Stimulated activated CD4-positive, alpha-beta T cell treated with anti-CD3 and anti-CD28 coated beads, TNF-alpha, amount 100 ng/mL, for 1 hour (primary cell): ENCODE results near the gene KCNG2.

ENCODE experiments used
- DNase-seq, 3 donors: peaks; one replicate each; pipeline ENCODE4 v3.0.0-alpha.2; 2020; ENCODE audit warnings: low read depth in 3 of 3, low spot score in 1 of 3

KCNG2 gene

DNA sequence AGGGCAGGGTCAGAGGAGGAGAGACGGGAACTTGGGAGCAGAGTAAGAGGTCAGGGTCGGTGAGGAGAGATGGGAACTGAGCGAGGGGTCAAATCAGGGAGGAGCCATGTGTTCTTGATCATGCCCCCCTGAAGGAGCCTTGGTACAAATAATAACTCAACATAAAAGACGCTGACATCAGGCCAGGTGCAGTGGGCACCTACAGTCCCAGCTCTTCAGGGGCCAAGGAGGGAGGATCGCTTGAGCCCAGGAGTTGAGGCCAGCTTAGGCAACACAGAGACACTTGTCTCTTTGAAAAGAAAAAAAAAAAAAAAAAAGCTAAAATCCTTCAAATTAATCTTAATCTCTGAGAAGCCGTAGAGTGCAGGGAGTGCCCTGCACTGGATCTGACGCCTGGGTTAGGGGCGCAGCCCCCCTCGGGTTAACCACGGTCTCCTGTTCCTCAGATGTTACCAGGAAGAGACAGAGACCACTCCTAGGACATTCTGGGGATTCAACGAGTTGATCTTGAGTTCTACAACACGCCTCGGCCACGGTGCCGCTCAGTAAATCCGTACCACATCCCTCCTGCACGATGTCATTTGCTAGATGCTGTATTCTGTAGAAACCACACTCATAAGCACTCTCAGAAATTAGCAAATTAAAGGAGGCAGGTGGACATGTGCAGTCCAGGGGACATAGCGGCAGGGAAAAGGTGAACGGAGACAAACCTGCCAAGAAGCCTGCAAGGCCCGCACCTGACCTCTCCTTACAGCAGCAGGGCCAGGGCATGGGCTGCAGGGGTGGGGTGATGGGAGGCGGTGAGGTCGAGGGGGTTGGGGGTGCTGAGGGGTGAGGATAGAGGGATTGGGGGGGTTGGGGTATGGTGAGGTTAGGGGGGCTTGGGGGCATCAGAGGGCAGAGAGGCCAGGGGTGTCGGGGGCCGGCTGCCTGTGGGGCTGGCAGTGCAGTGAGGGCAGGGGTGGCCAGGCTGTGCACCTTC lies 124.5 kb downstream of the KCNG2 start:
- no peak for DNase-seq

DNA sequence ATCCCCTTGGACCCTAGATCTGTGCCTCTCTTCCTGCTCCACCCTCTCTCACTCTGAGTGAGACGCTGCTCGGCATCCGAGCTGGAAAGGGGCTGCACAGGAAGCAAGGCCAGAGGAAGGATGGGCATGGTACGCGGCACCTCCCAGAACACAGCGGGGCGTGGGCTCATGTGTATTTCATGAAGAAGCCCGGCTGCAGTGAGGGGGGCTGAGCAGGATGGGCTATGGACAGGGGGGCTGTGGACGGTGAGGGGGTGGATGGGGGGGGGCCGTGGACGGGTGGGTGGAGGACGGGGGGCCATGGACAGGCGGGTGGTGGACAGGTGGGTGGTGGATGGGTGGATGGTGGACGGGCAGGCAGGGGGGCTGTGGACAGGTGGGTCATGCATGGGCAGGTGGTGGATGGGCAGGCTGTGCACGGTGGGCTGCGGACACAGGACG lies 125.3 kb downstream of the KCNG2 start:
- no peak for DNase-seq

DNA sequence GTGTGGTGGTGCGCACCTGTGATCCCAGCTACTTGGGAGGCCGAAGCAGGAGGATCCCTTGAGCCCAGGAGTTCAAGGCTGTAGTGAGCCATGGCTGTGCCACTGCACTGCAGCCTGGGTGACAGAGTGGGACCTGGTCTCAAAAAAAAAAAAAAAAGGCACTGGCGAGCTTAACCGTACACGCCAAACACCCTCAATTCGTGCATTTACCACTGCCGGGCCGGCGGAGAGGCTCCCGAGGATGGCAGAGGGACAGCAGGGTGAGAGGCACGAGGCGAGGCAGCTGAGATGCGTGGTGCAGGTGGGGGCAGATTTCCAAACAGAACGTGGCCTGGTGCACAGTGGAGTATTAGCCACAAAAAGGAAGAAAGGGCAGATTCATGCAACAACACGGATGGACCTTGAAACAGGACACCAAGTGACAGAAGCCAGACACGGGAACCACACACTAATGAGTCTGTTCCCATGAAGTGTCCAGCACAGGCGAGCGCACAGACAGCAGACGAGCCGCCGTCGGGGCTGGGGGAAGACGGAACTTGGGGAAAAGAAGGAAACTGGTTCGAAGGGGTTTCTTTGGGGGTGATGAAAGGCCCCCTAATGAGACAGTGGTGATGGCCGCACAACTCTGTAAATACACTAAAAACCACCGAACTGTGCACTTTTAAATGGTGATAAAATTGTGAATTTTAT lies 126.3 kb downstream of the KCNG2 start:
- DNase-seq, result no peak

DNA sequence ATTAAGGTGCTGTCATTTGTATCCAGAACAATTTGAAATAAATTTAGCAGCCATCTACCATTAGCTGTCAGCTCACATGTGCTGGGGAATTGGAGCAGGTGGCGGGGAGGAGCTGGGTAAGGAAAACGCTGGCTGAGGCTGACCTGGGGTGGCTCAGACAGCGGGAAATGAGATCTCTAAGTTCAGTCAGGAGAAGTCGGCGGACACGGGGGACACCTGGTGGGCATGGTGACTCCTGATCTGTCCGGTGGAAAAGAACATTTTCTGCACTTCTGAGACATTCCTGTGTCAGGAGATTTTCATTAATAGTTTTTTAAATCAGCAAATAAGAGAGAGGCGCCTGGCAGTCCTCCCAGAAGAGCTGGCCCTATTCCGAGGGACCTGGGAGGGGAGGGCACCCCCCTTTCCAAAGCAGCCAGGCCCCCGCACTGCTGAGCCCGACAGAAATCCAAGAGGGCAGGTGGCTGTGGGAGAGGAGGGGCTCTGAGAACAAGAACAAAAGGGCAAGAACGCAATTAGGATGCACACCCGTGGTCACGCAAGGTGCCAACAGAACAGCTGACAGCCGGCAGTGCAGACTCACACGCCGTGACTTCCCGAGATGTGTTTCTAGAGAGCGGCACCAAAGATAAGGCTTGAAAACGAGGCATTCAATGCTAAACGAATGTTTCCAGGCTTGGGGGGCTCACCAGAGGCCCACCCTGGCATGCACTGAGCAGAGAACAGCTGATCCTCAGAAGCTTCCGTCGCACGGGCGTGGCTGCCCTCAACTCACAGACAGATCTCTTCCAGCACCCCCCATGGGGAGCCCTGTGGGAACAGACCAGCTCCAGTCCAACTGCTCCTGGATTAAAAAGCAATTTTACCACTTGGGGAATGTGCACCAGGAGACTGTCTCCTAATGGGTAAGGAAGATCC lies 127.3 kb downstream of the KCNG2 start:
- no peak for DNase-seq

DNA sequence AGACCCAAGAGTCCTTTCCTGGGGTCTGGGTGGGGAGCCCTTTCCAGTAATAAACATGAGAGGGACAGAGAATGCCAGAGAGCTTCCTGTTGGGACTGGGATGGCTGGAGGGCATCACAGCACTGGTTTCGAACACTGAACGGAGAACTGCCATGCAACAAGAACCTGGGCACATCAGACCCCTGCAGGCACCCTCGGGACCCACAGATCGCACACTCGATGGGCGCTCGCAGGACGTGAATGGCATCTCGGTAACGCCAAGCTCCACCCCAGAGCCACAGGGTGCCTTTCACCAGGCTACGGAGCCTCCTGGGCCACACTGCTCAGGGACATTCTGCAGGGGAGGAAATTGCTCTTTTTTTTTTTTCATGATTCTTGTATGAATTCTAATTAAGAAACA lies 128.6 kb downstream of the KCNG2 start:
- DNase-seq, result no peak

DNA sequence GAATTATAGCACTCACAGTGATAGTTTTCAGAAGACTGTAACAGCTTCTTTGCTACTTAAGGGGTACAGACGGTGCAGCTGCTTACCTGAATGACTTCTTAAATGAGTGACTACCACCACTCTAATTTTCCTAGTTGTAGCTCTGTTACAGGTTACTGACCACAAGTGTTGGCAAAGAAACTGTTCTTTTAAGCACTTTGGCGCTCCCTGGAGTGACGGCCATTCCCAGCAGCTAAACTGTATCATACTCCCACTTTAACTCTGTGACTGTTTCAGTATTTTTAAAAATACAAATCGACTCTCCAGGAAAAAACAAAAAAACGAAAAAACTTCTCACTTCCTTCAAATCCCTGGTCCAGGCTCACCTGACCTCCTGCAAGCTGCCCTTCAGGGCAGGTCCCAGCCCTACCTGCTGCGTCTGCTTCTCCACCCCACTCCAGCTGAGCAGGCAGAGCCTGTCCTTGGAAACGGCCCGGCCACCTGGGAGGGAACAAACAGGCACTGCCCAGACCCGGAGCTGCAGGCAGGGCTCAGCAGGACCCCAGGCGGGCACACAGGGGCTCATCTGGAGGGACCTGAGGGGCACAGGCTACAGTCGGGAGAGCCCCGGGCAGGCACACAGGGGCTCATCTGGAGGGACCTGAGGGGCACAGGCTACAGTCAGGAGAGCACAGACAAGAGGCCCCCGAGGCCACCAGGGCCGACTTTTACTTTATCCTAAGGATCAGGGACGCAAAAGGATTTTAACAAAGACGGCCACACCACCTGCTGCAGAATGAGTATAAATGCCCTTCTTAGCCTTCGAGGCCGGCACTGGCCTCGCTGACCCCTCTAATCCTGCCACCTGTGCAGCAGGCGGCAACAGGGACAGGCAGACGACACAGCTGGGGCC lies 129.2 kb downstream of the KCNG2 start:
- no peak for DNase-seq

DNA sequence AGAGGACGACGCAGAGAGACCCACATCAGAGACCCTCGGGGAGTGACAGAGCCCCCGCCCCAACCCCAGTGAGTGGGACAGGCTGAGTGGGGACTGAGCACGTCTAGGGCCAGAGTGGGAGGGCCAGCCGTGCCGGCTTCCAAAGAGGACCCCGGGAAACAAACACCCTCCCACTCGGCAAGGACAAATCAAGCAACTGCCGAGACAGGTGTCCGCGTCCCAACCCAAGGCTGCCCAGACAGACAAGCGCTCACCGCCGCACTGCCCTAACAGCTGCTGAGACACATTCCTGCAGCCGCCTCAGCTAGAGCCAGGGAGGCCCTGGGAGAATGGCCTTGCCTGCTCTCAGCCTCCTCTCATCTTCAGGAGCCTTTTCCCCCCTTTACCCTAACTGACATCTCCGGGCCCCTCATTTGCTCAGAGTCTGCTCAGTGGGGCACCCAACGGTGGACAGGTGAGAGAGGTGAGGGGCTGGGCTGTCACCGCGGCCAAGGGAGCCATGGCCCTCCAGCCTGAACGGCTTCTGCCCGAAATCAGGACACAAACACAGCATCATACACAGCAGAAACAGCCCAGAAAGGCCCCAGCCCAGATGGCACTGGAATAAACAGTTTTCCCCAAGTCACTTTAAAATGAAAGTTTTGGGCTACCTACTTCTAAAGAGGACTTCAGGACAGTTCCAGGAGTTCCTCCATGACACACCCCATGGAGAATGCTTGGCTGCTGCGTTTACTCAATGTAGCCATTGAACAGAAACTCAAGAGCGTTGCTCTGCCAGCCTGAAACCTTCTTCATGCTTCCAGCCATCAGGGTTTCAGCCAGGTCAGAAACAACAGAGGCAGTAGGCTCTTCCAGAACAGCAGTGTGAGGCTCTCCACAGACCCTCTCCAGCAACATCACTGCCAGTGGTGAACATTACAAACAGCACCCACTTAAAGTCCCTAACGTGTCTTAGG lies 130.1 kb downstream of the KCNG2 start:
- DNase-seq, result no peak

DNA sequence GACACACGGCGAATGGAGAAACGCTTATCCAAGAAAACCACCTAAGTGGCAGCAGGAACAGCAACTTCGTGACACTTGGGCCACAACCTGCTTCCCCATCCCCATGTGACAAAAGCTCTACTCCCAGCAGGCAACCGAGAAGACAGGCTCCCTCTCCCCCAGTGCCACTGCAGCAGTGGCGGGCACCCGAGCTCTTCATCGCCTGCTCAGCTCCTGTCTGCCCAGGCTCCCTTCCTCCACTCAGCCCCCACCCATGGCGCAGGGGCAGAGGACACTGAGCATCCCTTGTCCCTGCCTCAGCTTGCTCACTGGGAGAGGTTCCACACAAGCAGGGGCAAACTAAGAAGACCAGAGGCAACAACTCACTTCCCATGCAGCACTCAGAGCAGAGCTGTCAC lies 130.8 kb downstream of the KCNG2 start:
- no peak for DNase-seq

DNA sequence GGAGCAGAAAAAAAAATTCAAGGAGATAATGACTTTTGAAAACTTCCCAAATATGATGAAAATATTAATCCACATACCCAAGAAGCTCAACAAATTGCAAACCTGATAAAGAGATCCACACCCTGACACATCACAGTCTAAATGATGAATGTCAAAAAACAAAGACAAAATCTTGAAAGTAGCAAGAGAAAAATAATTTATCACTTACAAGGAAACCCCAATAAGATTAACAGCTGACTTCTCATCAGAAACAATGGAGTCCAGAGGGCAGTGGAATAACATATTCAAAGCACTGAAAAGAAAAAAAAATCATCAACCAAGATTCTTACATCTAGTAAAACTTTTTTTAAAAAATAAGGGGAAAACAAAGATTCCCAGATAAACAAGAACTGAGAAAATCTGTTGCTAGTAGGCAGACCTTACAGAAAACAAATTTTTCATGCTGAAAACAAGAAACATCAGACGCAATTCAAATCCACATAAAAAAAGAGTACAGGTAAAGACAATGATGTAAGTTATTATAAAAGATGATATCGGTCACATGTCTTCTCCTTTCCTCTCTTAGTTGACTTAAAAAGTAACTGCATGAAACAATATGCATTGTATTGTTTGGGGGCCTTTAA lies 132.4 kb downstream of the KCNG2 start:
- no peak for DNase-seq

DNA sequence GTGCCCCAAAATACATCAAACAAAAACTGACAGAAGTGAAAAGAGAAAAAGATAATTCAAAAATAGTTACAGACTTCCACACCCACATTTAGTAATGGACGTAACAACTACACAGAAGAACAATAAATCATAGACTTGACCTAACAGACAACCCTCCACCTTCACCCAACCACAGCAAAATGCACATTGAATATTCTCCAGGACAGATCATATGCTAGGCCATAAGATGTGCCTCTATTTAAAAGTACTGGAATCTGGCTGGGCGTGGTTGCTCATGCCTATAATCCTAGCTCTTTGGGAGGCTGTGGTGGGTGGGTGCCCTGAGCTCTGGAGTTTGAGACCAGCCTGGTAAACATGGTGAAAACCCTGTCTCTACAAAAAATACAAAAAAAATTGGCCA lies 133.7 kb downstream of the KCNG2 start:
- DNase-seq, result no peak

DNA sequence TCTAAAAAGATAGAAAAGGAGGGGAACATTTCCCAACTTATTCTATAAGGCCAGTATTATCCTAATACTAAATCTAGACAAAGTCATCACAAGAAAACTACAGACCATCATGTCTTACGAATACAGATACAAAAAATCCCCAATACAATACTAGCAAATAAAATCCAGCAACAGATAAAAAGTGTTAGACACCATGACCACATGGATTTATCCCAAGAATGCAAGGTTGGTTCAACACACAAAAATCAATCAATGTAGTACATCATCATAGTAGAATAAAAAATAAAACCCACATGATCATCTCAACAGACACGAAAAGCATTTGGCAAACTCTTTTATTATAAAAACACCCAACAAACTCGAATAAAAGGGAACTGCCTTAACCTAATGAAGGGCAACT lies 135.2 kb downstream of the KCNG2 start:
- DNase-seq, result no peak

DNA sequence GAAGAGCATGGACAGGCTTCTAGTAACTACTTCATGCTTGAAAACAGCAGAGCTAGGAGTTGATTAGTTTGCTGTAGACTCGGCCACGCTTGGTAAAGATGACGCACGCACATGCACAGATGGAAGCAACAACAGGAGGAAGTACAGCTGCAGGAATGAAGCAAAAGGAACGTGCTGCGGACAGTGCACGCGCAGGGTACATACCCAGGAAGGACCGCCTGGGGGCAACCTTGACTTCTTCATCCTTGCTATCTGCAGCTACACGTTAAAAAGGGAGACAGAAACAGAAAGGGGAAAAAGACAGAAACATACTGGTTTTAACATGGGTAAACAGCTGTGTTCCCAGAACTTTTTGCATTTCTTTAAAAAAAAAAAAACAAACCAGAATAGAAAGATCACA lies 136.0 kb downstream of the KCNG2 start:
- no peak for DNase-seq

DNA sequence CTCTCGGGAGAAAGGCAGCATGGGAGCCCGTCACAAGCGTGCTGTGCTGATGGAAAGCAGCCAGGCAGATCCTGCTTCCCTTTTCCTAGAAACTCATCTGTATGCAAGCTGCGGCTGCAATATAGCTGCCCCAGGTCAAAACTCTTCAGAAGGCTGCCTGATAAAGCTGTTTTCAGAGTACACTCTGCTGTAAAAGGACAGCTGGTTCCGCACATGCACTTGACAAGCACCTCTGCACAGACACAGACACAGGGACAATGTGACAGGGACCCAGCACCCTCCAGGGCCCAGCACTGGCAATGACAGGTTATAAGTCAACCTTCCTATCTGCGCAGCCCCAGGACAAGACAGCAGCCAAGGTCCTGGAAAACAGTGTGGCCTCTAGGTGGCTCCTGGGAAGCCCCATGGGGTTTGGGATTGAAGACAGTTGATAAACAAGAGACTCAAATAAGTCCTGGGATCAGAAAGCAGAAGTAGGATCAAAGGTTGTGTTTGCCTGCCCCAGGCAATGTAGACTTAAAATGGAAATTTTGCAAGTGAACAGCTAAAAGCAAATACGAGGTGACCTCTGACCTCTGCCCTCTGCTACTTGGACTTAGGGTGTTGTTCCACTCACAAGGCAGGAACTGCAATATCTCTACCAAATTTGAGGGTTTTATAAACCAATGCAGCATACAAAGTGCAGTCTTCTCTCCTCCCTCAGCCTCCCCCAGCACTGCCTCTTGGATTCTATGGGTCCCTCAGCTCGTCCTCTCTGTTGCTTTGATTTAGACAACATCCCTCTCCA lies 136.8 kb downstream of the KCNG2 start:
- DNase-seq, result no peak

DNA sequence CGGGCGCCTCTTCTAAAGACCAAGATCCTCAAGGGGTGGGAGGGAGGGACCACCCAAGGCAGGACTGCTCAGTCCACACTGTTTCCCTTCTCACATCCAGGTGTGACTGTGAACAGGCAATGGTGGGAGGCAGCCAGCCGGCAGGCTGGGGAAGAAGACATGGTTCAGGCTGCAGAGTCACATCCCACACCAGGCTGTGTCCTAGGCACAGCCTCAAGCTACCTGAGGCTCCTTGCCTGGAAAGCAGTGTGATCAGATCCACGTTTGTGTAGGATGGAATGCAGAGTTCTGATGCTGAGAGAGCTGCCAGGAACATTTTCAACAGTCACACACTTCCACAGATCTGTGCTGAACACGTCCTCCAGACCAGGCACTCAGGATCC lies 137.4 kb downstream of the KCNG2 start:
- DNase-seq, result no peak

DNA sequence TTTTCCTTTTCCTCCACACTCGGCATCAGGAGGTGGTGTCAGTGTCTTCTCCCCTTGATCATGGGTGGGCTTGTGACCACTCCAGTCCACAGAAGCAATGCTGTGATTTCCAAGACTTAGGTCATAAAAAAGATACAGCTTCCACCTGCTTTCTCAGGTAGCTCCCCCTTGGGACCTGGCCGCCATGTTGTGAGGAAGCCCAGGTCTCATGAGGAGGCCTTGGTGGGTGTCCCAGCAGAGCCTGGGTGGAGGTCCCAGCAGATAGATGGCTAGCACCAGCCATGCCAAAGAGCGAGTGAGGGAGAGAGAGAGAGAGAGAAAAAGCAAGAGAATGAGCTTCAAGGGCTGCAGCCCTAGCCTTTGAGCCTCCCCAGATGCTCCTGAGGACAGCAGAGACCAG lies 137.8 kb downstream of the KCNG2 start:
- no peak for DNase-seq

DNA sequence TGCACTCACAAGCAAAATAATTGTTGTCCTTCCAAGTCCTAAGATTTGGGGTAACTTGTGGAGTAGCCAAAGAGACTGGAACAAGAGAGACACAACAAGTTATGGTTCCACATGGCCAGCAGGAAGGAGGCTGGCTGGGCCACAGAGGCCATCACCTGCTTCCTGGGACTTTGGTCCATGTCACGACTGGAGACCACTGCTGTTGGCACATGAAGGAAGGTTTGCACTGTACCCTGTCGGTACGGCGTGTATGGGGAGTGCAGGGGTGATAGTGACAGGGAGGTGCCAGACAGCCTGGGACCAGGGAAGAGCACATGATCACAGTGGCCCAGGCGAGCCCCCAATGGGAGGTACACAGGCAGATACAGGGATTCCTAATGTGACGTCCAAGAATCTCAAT lies 138.2 kb downstream of the KCNG2 start:
- DNase-seq, result no peak

DNA sequence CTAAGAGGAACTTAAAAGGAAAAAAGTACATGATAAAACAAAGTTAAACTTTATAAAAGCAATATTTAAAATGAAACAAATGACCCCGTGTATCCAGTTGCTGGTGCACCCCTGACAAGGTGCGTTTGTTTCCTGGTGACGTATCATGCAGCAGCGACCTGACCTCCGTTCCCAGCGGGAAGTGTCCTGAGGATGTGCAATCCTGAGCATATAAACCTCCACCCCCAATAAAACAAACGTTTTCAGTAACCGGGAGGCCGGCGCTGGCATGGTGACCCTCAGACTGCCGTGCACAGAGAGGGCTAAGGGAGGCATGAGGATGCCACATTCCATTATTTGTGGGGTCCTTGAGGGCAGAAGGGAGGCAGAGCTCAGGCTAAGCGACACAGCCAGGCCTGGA lies 138.9 kb downstream of the KCNG2 start:
- no peak for DNase-seq
